H9 (cell line): ENCODE measurements around the gene UBA1. TPM values are rescaled to one million over a fixed set of nuclear protein-coding genes. Genes with fewer than 3 reads are reported as not detected.

Experiments
- DNase-seq: peaks from one replicate; pipeline ENCODE4 v3.0.0-alpha.2; 2017
- H2AFZ ChIP-seq: one replicate; pipeline ENCODE4 v1.6.1; 2013; ENCODE audit warnings: mild to moderate bottlenecking, low read length, control low read depth, moderate library complexity
- H2AK5ac ChIP-seq: 2 replicates; pipeline ENCODE4 v1.6.1; 2013; ENCODE audit warnings: low read length, control low read depth, mixed read lengths; ENCODE audit not compliant: insufficient read length
- H2BK120ac ChIP-seq: one replicate; pipeline ENCODE4 v1.6.1; 2013; ENCODE audit warnings: low read depth, mild to moderate bottlenecking, low read length, control low read depth, inconsistent platforms; ENCODE audit not compliant: poor library complexity, severe bottlenecking
- H2BK12ac ChIP-seq: 2 replicates; pipeline ENCODE4 v1.6.1; 2013; ENCODE audit warnings: low read length, control low read depth, mixed read lengths, low read depth; ENCODE audit not compliant: insufficient read length
- H2BK15ac ChIP-seq: 2 replicates; pipeline ENCODE4 v1.6.1; 2013; ENCODE audit warnings: low read depth, low read length, control low read depth
- H2BK20ac ChIP-seq: one replicate; pipeline ENCODE4 v1.6.1; 2013; ENCODE audit warnings: low read depth, mild to moderate bottlenecking, low read length, control low read depth, inconsistent platforms; ENCODE audit not compliant: poor library complexity, severe bottlenecking
- H2BK5ac ChIP-seq: 2 replicates; pipeline ENCODE4 v1.6.1; 2013; ENCODE audit warnings: low read length, control low read depth, mixed read lengths; ENCODE audit not compliant: insufficient read length
- H3K14ac ChIP-seq: 2 replicates; pipeline ENCODE4 v1.6.1; 2013; ENCODE audit warnings: low read length, control low read depth; ENCODE audit not compliant: insufficient read depth
- H3K18ac ChIP-seq: 2 replicates; pipeline ENCODE4 v1.6.1; 2013; ENCODE audit warnings: low read depth, mild to moderate bottlenecking, mixed read lengths, low read length, control low read depth; ENCODE audit not compliant: insufficient read length
- H3K23ac ChIP-seq: 2 replicates; pipeline ENCODE4 v1.6.1; 2013; ENCODE audit warnings: low read length, control low read depth, mixed read lengths, low read depth; ENCODE audit not compliant: insufficient read length
- H3K23me2 ChIP-seq: 2 replicates; pipeline ENCODE4 v1.6.1; 2013; ENCODE audit warnings: low read depth, mild to moderate bottlenecking, mixed read lengths, low read length, control low read depth; ENCODE audit not compliant: insufficient read length, poor library complexity, severe bottlenecking
- H3K27ac ChIP-seq: 2 replicates; pipeline ENCODE4 v1.5.1; 2013; ENCODE audit warnings: low read length, control low read depth, mixed read lengths, low read depth; ENCODE audit not compliant: insufficient read length
- H3K27me3 ChIP-seq: 2 replicates; pipeline ENCODE4 v1.6.1; 2013; ENCODE audit warnings: low read length, control low read depth, inconsistent platforms; ENCODE audit not compliant: insufficient read depth
- H3K4ac ChIP-seq: 2 replicates; pipeline ENCODE4 v1.6.1; 2013; ENCODE audit warnings: low read depth, mild to moderate bottlenecking, control low read depth, inconsistent platforms, low read length, moderate library complexity
- H3K4me1 ChIP-seq: 2 replicates; pipeline ENCODE4 v1.6.1; 2013; ENCODE audit warnings: low read length, control low read depth, inconsistent platforms; ENCODE audit not compliant: insufficient read depth
- H3K4me2 ChIP-seq: 2 replicates; pipeline ENCODE4 v1.6.1; 2013; ENCODE audit warnings: low read length, control low read depth, mixed read lengths; ENCODE audit not compliant: insufficient read length, insufficient read depth
- H3K56ac ChIP-seq: 2 replicates; pipeline ENCODE4 v1.6.1; 2013; ENCODE audit warnings: low read depth, mild to moderate bottlenecking, mixed read lengths, low read length, control low read depth; ENCODE audit not compliant: insufficient read length
- H3K79me1 ChIP-seq: 2 replicates; pipeline ENCODE4 v1.6.1; 2013; ENCODE audit warnings: low read depth, mild to moderate bottlenecking, moderate library complexity, low read length, control low read depth, inconsistent platforms; ENCODE audit not compliant: insufficient read depth, poor library complexity, severe bottlenecking
- H3K79me2 ChIP-seq: 2 replicates; pipeline ENCODE4 v1.6.1; 2013; ENCODE audit warnings: low read length, control low read depth, inconsistent platforms; ENCODE audit not compliant: insufficient read depth
- H3K9ac ChIP-seq: 2 replicates; pipeline ENCODE4 v1.6.1; 2013; ENCODE audit warnings: low read length, control low read depth, mixed read lengths; ENCODE audit not compliant: insufficient read length; ENCODE audit errors: extremely low read depth
- H3K9me3 ChIP-seq: one replicate; pipeline ENCODE4 v1.6.1; 2013; ENCODE audit warnings: low read depth, low read length, inconsistent platforms; ENCODE audit not compliant: control insufficient read depth
- H3T11ph ChIP-seq: one replicate; pipeline ENCODE4 v1.6.1; 2013; ENCODE audit warnings: mild to moderate bottlenecking, low read length, control low read depth, inconsistent platforms
- H4K20me1 ChIP-seq: one replicate; pipeline ENCODE4 v1.6.1; 2013; ENCODE audit not compliant: control insufficient read depth, insufficient read length, insufficient read depth
- H4K5ac ChIP-seq: 2 replicates; pipeline ENCODE4 v1.6.1; 2013; ENCODE audit warnings: low read depth, mild to moderate bottlenecking, mixed read lengths, low read length, control low read depth; ENCODE audit not compliant: insufficient read length
- H4K8ac ChIP-seq: replicated peaks from 2 replicates; pipeline ENCODE4 v1.6.1; 2013; ENCODE audit warnings: low read length, control low read depth, mixed read lengths, low read depth; ENCODE audit not compliant: insufficient read length
- H4K91ac ChIP-seq: 2 replicates; pipeline ENCODE4 v1.6.1; 2013; ENCODE audit warnings: low read depth, mild to moderate bottlenecking, moderate library complexity, mixed read lengths, low read length, control low read depth; ENCODE audit not compliant: insufficient read length
- H3K27ac Mint-ChIP-seq, 3 experiments: 2 replicates in 2 of 3; 3 replicates in 1 of 3; pipeline ENCODE4 v1.8.0; 2020 to 2021; ENCODE audit warnings: mixed read lengths in 3 of 3, mild to moderate bottlenecking in 1 of 3, moderate library complexity in 1 of 3
- H3K27me3 Mint-ChIP-seq: 2 replicates; pipeline ENCODE4 v1.8.0; 2021; ENCODE audit warnings: low read depth, mild to moderate bottlenecking, moderate library complexity, mixed read lengths
- H3K36me3 Mint-ChIP-seq, 3 experiments: 2 replicates in 2 of 3; 3 replicates in 1 of 3; pipeline ENCODE4 v1.8.0; 2020 to 2021; ENCODE audit warnings: low read depth in 3 of 3, mixed read lengths in 3 of 3; ENCODE audit not compliant: insufficient read depth in 1 of 3
- H3K4me1 Mint-ChIP-seq, 2 experiments: 2 replicates each; pipeline ENCODE4 v1.8.0; 2020; ENCODE audit warnings: mixed read lengths in 2 of 2
- H3K4me3 Mint-ChIP-seq, 2 experiments: 2 replicates in 1 of 2; 3 replicates in 1 of 2; pipeline ENCODE4 v1.8.0; 2020 to 2021; ENCODE audit warnings: mild to moderate bottlenecking in 2 of 2, mixed read lengths in 2 of 2, moderate library complexity in 1 of 2
- H3K9me3 Mint-ChIP-seq, 2 experiments: 2 replicates in 1 of 2; 3 replicates in 1 of 2; pipeline ENCODE4 v1.8.0; 2020; ENCODE audit warnings: mild to moderate bottlenecking in 2 of 2, mixed read lengths in 2 of 2, moderate library complexity in 1 of 2
- WGBS: extraction: QIAGEN DNeasy Blood & Tissue Kit; methylation state at CpG from one replicate; pipeline ENCODE4 v1.1.7; 2013; ENCODE audit warnings: missing lambda C conversion rate, low lambda C conversion rate, mixed read lengths; ENCODE audit not compliant: insufficient read length; ENCODE audit errors: extremely low coverage; 5-methylcytosine and 5-hydroxymethylcytosine counted together
- total RNA-seq: library from RNA; stranded (reverse); gene quantifications from 2 replicates; pipeline ENCODE4 v1.2.1, GENCODE V29; 2021
- TF ChIP-seq, protein P1 (sequence below): fragments of 200-600 bp; sonication (generic); conservative IDR thresholded peaks from 3 replicates; pipeline ENCODE4 v1.8.0; 2021; ENCODE audit warnings: antibody characterized with exemption, mild to moderate bottlenecking

Gene UBA1
- total RNA-seq, 1 experiment from 2014 or later, result 427 TPM

- no peak overlapping the region for H2BK15ac ChIP-seq
- H3K23ac ChIP-seq, result no peak overlapping the region
- H4K20me1 ChIP-seq, result no peaks in the 10 kb centered on the region
- no peaks in the 10 kb centered on the region for H3K27me3 Mint-ChIP-seq
- no peak overlapping the region for H2BK20ac ChIP-seq
- whole genome bisulfite sequencing, result no CpG with 5 or more reads among the region's 3 CpGs
- no peak overlapping the region for H2BK12ac ChIP-seq
- H3K4ac ChIP-seq, result no peak overlapping the region
- no peak overlapping the region for H3T11ph ChIP-seq
- peaks cover 32 to 52% (median 33%) of the 10 kb centered on the region in 3 experiments for H3K36me3 Mint-ChIP-seq
- no peaks in the 10 kb centered on the region for H3K4me1 ChIP-seq
- no peak overlapping the region for H3K14ac ChIP-seq
- no peak overlapping the region for H4K5ac ChIP-seq
- no peak overlapping the region for H2AK5ac ChIP-seq
- no peak overlapping the region for H3K9ac ChIP-seq
- H3K4me1 Mint-ChIP-seq, result no peaks in the 10 kb centered on the region
- no peak overlapping the region for H3K27ac ChIP-seq
- no peak overlapping the region for H3K4me2 ChIP-seq
- H3K79me2 ChIP-seq, result no peaks in the 10 kb centered on the region
- H3K79me1 ChIP-seq, result no peaks in the 10 kb centered on the region
- no peak overlapping the region for H4K8ac ChIP-seq
- no peak overlapping the region for H2BK5ac ChIP-seq
- no peaks in the 10 kb centered on the region for H3K23me2 ChIP-seq
- no peak overlapping the region for H2BK120ac ChIP-seq
- H3K56ac ChIP-seq, result no peak overlapping the region
- H3K18ac ChIP-seq, result no peak overlapping the region
- H2AFZ ChIP-seq, result no peak overlapping the region
- no peak overlapping the region for H3K4me3 Mint-ChIP-seq
- no peaks in the 10 kb centered on the region for H3K9me3 ChIP-seq
- no peak overlapping the region for H3K27ac Mint-ChIP-seq
- TF ChIP-seq, protein P1, sequence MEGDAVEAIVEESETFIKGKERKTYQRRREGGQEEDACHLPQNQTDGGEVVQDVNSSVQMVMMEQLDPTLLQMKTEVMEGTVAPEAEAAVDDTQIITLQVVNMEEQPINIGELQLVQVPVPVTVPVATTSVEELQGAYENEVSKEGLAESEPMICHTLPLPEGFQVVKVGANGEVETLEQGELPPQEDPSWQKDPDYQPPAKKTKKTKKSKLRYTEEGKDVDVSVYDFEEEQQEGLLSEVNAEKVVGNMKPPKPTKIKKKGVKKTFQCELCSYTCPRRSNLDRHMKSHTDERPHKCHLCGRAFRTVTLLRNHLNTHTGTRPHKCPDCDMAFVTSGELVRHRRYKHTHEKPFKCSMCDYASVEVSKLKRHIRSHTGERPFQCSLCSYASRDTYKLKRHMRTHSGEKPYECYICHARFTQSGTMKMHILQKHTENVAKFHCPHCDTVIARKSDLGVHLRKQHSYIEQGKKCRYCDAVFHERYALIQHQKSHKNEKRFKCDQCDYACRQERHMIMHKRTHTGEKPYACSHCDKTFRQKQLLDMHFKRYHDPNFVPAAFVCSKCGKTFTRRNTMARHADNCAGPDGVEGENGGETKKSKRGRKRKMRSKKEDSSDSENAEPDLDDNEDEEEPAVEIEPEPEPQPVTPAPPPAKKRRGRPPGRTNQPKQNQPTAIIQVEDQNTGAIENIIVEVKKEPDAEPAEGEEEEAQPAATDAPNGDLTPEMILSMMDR, result no peak
- no peak overlapping the region for H4K91ac ChIP-seq
- H3K27me3 ChIP-seq, result no peaks in the 10 kb centered on the region
- DNase-seq, result no peak
- peaks cover 62 to 70% of the 10 kb centered on the region in 2 experiments for H3K9me3 Mint-ChIP-seq
These were observed 29.2 kb upstream of the UBA1 start for GRCh38 chrX:47164420-47164819.
